Brain pericyte (primary cell): ENCODE measurements around the gene MAP3K8.
"Not testable (repeated sequence)": the region's sequence is repeated elsewhere in the genome, so short reads cannot be mapped to it uniquely, and the experiment has no call there.

ENCODE experiments used
- DNase-seq: peaks from one replicate; pipeline ENCODE4 v3.0.0-alpha.2; 2012; ENCODE audit warnings: low read depth, low spot score

MAP3K8 gene

DNA sequence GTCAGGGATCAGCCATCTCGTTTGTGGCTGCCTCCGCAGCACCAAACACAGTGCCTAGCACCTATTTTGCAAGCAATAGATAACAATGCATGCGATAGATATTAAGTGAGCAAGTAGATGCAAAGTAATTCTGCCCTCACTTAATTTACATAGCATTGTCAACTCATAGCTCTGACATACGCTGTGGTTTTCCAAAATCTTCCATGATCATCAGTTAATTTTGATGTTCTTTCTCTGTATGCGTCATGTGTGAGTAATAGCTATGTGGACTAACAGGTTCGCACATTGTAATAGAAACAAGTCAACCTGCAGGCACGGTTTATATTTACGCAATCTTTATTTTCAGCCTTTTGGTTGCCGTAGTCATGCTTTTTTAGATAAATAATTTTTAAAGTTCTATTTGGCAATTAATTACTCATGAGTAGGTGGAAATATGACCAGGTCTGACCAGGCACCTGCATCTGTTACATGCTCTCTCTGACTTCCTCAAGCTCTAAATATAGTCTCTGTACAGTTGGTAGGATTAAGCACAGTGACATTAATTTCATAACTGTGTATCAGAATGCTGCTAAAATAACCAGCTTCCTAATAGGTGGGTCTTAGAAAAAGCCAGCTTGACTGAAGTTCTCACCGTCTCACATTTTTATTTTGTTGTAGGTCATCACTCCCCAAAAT lies 13.3 kb downstream of the MAP3K8 start:
- no peak for DNase-seq

DNA sequence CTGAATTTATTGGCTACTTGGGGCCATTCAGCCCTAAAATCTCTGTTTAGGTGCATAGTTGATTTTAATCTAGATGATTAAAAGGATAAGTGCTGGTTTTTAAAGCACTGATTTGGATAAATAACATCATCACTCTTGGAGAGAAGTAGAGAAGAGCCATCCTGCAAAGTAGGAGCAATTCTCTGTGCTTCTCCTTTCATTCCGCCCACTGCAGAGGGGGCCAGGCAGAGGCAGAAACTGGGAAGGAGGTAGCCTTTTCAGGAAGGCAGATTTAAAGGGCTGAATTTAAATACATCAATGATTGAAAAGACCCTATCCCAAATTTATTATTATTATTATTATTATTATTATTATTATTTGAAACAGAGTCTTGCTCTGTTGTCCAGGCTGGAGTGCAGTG lies 14.1 kb downstream of the MAP3K8 start:
- DNase-seq, result no peak

DNA sequence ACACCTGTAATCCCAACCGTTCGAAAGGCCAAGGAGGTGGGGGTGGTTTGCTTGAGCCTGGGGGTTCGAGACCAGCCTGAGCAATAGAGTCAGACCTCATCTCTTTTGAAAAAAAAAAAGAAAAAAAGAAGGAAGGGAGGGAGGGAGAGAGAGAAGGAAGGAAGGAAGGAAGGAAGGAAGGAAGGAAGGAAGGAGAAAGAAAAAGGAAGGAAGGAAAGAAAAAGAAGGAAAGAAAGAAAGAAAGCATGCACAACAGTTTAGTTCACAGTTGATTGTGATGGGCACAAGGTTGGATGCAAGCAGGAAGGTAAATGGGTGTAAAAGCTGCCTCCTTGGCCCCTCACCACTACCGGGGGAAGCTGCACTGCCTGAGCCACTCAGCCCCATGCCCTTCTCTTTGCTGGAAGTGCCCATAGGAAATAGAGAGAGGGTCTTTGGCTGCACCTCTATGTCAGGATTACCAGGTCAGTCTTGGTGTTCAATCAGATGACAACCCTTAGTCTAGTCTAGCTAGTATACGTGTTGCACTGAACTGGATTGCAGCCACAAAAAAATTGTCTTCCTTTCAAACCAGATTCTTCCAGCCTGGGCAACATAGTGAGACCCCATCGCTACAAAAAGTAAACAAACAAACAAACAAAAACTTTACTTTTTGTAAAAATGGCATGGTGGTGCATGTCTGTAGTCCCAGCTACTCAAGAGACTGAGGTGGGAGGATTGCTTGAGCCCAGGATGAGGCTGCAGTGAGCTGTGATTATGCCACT lies 20.0 kb downstream of the MAP3K8 start:
- no peak for DNase-seq

DNA sequence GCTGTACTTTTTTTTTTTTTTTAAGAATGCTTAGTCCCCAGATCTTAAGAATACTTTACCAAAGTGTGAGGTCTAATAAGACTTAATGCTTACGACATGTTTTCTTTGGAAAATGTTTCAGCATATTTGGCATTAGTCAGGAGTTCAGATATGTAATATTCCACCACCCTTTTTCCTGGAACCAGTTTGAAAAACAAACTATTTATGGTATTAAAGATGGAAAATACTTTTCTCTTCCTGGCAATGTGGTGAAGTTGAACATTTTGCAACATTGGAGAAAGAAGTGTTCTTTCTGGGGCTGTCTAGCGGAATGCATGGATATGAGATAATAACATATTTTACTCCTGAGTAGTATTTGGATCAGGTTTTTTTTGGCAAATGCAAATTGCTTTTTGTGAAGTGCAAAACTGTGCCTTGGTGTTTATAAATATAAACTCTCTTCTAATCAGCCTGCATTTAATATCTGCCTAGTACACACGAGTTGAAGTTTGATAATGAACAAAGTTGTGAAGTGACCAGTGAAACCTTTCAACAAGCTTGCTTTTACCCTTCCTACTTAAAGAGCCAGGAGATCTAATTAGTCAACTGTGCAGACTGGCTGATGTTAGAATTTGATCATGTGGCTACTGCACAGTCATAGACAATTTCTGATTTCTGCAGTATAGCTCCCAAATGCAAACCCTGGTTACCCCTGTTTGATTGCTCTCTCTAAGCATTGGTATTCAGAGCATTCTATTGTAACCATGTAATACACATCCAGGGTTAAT lies 20.9 kb downstream of the MAP3K8 start:
- no peak for DNase-seq

DNA sequence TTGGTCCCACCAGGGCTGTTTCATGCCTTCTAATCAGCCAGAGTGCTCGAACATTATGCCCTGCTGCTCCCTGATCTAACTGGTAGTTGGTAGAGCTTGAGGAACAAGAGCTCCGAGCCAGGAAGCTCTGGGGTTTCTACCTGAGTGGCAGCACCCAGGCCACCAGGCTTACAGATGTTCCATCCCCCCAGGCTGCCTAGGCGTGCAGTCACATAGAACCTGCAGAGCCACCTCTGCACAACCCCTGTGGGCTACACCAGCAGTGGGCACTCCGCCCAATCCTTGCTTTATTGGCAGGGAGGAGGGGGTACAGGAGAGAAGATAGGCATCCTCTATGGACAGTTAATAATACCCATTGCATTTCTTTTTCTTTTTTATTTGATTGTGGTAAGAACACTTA lies 21.8 kb downstream of the MAP3K8 start:
- DNase-seq, result no peak

DNA sequence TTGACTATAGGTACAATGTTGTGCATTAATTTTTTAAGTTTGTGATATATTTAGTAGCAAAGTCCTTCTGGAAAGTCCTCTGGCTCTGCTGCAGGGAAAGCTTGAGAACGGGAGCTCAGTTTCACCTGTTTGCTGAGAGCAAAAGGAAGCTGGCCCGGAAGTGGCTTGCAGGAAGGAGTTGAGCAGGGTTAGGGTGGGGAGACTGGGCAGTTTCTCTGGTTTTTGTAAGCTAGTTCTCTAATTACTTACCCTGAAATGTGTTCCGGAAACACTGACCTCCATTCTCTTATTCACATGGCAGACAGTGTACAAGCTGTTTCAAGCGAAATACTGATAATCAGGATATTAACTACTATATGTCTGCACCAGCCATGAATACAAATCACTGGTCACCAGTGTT lies 22.3 kb downstream of the MAP3K8 start:
- no peak for DNase-seq

DNA sequence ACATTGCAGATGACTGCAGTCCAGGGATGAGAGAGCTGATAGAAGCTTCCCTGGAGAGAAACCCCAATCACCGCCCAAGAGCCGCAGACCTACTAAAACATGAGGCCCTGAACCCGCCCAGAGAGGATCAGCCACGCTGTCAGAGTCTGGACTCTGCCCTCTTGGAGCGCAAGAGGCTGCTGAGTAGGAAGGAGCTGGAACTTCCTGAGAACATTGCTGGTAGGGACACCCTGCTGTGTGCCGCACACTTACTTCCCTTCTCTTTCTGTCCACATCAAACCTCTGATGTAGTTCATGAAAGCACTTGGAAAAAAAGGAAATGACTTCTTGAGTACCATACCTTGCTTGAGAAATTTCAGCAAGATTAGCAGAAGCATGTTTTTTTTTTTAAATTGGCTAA lies 25.3 kb downstream of the MAP3K8 start:
- no peak for DNase-seq

DNA sequence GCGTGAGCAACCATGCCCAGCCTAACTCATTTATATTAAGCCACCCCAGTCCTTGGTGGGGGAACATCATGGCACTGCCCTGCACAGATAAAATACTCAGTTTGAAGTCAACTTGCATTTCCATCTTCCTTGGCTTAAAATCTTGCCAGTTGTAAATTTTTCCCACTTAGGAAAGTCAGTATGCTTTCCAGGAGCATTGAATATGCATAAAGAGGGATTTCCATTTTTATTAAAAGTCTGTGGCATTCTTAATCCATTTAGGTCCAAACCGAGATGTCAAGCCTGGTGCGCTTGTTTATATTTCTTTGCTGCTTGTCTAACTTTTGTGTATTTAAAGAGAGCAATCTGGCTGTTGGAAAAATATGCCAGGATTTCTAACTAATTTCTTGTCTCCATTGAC lies 26.1 kb downstream of the MAP3K8 start:
- no peak for DNase-seq

DNA sequence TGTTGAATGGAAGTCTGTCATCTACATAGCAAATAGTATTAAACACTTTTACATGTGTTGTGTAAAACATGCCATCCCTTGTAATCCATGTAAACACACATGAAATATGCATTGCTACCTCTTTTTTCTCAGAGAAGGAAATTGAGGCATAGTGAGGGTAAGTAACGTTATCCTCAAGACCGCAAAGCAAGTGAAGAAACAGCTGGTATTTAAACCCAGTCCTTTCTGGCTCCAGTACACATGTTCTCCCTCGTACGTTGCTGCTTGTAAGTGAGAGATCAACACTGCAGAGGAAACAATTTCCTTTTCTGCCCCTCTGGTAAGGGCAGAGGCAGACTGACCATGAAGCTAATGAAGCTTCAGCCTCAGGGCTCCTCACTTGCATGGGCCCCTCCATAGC lies 28.5 kb downstream of the MAP3K8 start:
- DNase-seq, result no peak

DNA sequence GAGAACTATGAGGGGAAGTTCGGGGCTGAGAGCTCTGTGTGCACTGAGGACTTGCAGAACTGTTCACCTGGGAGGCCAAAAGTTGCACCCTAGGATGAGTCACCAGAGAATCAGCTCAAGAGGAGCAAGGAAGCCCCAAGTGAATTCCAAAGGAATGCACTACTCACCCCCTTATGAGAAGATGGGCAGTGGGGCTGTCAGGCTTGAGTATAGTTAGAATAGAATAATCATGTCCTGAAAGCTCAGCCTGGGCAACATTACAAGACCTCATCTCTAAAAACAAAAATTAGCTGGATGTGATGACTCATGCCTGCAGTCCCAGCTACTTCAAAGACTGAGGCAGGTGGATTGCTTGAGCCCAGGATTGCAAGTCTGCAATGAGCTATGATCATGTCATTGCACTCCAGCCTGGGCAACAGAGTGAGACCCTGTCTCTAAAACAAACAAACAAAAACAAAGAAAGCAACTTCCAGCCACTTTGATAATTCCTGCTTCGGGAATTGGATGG lies 30.0 kb downstream of the MAP3K8 start:
- DNase-seq, result no peak

DNA sequence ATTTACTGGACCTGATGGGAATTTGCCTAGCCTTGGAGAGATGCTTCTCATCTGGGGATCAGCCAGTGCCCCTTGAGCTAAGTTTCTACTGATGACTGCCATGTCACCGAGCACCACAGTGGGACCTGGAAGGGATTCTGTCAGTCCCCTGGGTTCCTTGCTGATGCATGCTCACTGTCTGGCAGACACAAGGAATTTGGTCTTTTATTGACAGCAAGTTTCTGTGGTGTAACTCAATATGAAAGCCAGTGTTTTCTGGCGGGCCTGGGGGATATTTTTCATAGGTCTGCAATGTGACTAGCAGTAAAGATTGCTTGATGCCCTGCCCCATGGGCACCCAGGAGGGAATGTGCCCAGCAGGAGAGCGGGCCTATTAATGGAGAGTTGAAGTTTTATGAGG lies 30.7 kb downstream of the MAP3K8 start:
- no peak for DNase-seq

DNA sequence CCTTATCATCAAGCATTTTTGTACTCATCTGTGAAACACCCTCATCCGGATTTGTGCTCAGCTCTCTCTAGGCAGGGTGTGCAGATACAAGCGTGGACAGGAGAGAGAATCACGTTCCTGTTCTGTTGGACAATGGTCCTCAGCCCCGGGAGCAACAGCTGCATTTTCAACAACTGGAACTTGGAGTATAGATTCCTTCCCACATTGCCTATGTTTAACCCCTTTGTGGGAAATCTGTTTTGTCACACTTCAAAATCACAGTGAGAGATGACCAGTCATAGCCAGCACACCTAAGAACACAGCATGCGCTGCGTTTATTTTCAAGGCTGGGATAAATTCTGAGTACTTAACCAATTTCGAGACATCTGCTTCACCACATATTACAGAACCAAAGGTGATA lies 32.5 kb downstream of the MAP3K8 start:
- no peak for DNase-seq

DNA sequence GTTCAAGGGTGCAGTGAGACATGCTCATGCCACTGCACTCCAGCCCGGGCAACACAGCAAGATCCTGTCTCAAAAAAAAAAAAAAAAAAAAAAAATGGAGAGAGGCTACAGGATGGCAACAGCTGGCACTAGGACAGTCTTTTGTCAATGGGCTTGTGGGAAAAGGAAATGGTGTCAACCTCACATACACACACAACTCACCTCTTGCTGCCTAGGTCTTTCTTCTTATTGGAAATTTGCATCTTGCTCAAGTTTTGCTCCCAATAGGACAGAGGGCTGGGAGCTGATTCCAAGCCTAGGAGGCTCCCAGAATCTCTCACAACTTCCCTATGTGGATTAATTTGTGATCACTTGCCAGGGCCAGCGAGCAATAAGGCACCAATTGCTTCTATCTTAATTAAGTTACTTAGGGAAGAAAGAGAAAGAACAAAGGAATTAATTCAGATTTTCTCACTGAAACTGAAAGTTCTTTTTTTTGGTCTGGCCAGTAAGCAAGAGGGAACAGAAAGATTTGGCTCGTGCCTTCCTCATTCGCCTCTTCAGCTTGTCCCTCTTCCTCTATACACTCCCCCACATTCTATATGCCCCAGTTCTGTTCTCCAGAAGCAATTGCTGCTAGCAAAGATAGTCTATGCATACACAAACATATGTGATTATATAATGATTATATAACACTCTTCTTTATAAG lies 33.8 kb downstream of the MAP3K8 start:
- DNase-seq, result no peak

DNA sequence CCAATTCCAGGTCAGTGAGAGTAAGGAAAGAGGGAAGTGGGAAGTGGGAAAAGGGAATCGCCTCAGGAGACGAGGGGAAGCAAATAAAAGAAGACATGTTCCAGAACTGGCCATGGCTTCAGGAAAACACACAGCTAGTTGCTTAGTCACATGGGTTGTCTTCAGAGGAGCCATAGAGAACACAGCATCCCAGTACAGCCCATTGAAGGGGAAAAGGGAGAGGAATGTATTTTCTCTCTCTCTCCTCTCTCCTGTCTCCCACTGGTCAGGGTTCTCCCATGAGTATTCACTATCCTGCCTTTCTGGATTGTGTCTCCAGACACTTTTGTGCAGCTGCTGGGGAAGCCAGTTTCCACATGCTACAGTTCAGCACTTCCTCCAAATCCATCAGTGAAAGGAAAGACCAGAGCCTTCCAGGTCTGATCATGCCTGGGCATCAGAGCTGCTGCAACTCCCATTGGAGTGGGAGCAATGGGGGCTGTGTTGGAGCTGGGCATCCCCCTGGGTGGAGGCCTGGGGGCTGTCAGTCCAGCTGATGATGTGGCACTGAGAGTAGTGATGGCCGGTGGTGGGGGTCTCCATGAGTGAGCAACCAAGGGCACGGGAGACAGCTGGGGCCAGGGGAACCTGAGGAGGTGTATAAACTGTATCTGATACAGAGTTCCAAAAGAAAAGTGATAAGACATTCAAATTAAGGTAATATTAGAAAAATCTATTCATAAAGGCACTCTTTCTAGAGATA lies 38.6 kb downstream of the MAP3K8 start:
- DNase-seq, result no peak

DNA sequence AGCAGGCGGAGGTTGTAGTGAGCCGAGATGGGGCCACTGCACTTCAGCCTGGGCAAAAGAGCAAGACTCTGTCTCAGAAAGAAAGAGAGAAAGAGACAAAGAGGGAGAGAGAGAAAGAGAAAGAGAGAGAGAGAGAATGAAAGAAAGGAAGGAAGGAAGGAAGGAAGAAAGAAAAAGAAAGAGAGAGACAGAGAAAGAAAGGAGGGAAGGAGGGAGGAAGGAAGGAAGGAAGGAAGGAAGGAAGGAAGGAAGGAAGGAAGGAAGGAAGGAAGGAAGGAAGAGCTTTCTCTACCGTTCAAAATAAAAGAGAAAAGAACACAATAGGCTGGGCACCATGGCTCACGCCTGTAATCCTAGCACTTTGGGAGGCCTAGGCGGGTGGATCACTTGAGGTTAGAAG lies 41.5 kb downstream of the MAP3K8 start:
- DNase-seq, result not testable (repeated sequence)

DNA sequence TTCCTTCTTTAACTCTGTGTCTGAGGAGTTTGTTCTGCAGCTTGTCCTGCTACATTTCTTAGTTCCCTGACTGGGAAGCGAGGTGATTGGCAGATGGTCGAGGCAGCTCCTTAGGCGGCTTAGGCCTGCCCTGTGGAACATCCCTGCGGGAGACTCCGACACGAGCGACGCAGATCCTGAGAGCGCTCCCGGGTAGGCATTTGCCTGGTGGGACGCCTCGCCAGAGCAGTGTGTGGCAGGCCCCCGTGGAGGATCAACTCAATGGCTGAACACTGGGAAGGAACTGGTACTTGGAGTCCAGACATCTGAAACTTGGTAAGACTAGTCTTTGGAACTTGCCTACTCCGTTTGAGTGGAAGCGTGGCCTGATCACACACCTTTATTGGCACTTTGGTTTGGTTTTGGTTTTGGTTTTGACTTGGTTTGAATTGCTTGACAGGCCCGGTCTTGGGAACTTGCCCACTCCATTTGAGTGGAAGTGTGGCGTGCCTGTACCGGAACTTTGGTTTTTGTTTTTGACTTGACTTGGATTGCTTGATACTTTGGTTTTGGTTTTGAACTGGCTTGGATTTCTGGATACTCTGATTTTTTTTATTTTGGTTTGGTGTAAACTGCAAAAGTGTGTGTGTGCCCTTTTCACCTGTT lies 42.6 kb downstream of the MAP3K8 start:
- no peak for DNase-seq

DNA sequence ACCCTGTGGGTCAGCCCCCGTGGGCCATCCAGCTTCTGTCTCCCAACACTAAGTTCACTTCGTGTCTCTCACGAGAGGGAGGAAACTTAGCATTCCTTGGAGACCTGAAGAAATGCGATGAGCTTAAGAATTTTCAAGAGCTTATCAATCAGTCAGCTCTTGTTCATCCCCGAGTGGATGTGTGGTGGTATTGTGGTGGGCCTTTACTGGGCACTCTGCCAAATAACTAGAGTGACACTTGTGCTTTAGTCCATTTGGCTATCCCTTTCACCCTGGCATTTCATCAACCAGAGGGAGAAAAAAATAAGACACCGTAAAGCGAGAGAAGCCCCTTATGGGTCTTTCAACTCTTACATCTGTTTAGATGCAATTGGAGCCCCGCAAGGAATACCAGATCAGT lies 45.5 kb downstream of the MAP3K8 start:
- not testable (repeated sequence) for DNase-seq

DNA sequence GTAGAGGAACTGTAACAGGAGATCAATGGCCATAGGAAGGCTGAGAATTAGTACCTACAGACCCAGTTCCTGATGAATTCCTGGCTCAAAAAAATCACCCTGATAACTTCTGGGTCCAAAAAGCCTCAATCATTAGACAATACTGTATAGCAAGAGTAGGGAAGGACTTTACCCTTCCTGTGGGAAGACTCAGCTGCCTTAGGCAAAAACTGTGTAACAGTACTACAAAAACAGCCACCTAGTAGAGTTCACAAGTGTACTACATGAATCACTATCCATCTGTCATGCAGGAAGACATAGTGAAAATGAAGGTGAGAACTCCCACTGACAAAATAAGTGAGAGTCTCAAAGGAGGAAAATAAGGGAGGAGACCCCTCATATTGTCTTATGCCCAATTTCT lies 47.6 kb downstream of the MAP3K8 start:
- no peak for DNase-seq

DNA sequence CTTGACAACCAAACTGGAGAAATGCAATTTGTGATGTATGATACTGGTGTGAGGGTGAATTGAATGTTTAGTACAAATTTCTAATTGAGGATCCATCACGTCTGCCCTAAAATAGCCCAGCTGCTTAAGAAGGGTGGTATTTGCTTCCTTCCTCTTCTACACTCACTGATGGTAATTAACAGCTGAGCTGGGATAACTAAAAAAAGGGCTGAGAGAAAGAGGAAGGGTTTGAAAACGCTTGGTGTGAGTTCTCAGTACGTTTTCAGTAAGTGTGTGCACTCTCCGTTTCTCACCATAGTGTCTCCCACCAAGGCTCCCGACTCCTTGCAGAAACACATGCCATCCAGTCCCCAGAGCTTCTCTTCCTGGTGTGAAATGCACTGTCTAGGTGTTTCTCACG lies 54.3 kb downstream of the MAP3K8 start:
- DNase-seq, result no peak

DNA sequence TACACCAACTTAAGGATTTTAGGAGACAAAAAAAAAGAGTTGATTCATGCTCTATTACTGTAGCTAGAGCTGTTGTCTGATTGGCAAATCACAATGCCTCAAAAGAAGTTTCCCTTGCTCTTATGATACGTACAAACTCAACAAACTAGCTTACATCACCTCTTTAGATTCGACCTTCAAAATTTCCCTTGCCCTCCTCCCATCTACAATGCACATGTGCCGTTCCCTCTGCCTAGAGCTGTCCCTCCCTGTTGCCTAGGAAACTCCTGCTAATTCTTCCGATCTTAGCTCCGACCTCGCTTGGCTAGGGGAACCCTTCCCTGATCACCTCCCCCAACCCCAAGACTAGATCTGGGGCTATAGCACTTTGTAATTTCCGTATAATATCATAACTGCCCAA lies 55.4 kb downstream of the MAP3K8 start:
- DNase-seq, result no peak
